ENCODE results near the gene MISP3. TPM values are rescaled to one million over a fixed set of nuclear protein-coding genes. Genes with fewer than 3 reads are reported as not detected.

Gene MISP3
- total RNA-seq, 1 donor from 2014 or later: 0.79 TPM

GRCh38 chr19:14062558-14062855 is 10.1 kb upstream of the MISP3 start:
- H3K36me3 Mint-ChIP-seq (ENCODE audit: low read depth, unreplicated experiment): no peaks in the 10 kb centered on the region
- no peaks in the 10 kb centered on the region for H3K4me1 Mint-ChIP-seq (ENCODE audit: low read depth, unreplicated experiment)
- no peaks in the 10 kb centered on the region for H3K36me3 ChIP-seq (ENCODE audit: insufficient read depth, low read length)
- H4K20me1 ChIP-seq (ENCODE audit: insufficient read depth, low read length): no peaks in the 10 kb centered on the region
- no peak overlapping the region for H3K4me3 Mint-ChIP-seq (ENCODE audit: unreplicated experiment)
- peaks cover 21% of the 10 kb centered on the region for H3K27me3 ChIP-seq (ENCODE audit: insufficient read depth, low read length)
- TF ChIP-seq CTCF (IDR thresholded peaks at IDR 0.05; ENCODE audit: insufficient read depth, low read depth, low read length): no peak
- no peak for TF ChIP-seq EZH2 (IDR thresholded peaks at IDR 0.05; ENCODE audit: insufficient read depth, low read length)
- H3K4me3 ChIP-seq (ENCODE audit: insufficient read depth, low read depth, low read length): no peak overlapping the region
- no peak overlapping the region for H3K4me2 ChIP-seq (ENCODE audit: low read length)
- no peak overlapping the region for H3K27ac ChIP-seq (ENCODE audit: low read depth, low read length)
- DNase-seq (ENCODE audit: low read depth): no peak
- H3K27me3 Mint-ChIP-seq (ENCODE audit: low read depth, unreplicated experiment): peaks cover 29% of the 10 kb centered on the region
- no peaks in the 10 kb centered on the region for H3K79me2 ChIP-seq (ENCODE audit: insufficient read depth, low read length)
- FAIRE-seq: no peak
- H3K4me1 ChIP-seq (ENCODE audit: insufficient read depth, low read length): peaks cover 3% of the 10 kb centered on the region
- H3K9ac ChIP-seq (ENCODE audit: low read length): no peak overlapping the region
- H3K9me3 Mint-ChIP-seq (ENCODE audit: unreplicated experiment): no peaks in the 10 kb centered on the region
- no peaks in the 10 kb centered on the region for H3K9me3 ChIP-seq (ENCODE audit: insufficient read depth, low read depth, low read length)
- H2AFZ ChIP-seq (ENCODE audit: low read depth, low read length): no peak overlapping the region
- no peak overlapping the region for H3K27ac Mint-ChIP-seq (ENCODE audit: unreplicated experiment)

- Histone ChIP-seq H3K9ac (ENCODE audit: low read length) (no peak overlapping the region), H3K79me2 (ENCODE audit: insufficient read depth, low read length) (no peaks in the 10 kb centered on the region), H3K36me3 (ENCODE audit: insufficient read depth, low read length) (no peaks in the 10 kb centered on the region), H3K9me3 (ENCODE audit: insufficient read depth, low read depth, low read length) (no peaks in the 10 kb centered on the region), H3K27me3 (ENCODE audit: insufficient read depth, low read length) (peaks cover 21% of the 10 kb centered on the region), H3K27ac (ENCODE audit: low read depth, low read length) (no peak overlapping the region), H3K4me1 (ENCODE audit: insufficient read depth, low read length) (peaks cover under 1% of the 10 kb centered on the region), H4K20me1 (ENCODE audit: insufficient read depth, low read length) (no peaks in the 10 kb centered on the region), H2AFZ (ENCODE audit: low read depth, low read length) (no peak overlapping the region), H3K4me3 (ENCODE audit: insufficient read depth, low read depth, low read length) (no peak overlapping the region), H3K4me2 (ENCODE audit: low read length) (no peak overlapping the region)
- no peaks in the 10 kb centered on the region for H3K9me3 Mint-ChIP-seq (ENCODE audit: unreplicated experiment)
- DNase-seq (ENCODE audit: low read depth) (no peak), FAIRE-seq (no peak)
- H3K4me1 Mint-ChIP-seq (ENCODE audit: low read depth, unreplicated experiment): no peaks in the 10 kb centered on the region
- H3K27me3 Mint-ChIP-seq (ENCODE audit: low read depth, unreplicated experiment): peaks cover 27% of the 10 kb centered on the region
- TF ChIP-seq CTCF (IDR thresholded peaks at IDR 0.05; ENCODE audit: insufficient read depth, low read depth, low read length) (no peak), EZH2 (IDR thresholded peaks at IDR 0.05; ENCODE audit: insufficient read depth, low read length) (no peak)
- H3K36me3 Mint-ChIP-seq (ENCODE audit: low read depth, unreplicated experiment): no peaks in the 10 kb centered on the region
- H3K27ac Mint-ChIP-seq (ENCODE audit: unreplicated experiment): no peak overlapping the region
- H3K4me3 Mint-ChIP-seq (ENCODE audit: unreplicated experiment): no peak overlapping the region
Observed at GRCh38 chr19:14063105-14063504, 9.5 kb upstream of the MISP3 start.

- H3K27me3 Mint-ChIP-seq (ENCODE audit: low read depth, unreplicated experiment): peaks cover 13% of the 10 kb centered on the region
- no peaks in the 10 kb centered on the region for H3K9me3 ChIP-seq (ENCODE audit: insufficient read depth, low read depth, low read length)
Observed at GRCh38 chr19:14066134-14066533, 6.5 kb upstream of the MISP3 start.

More at GRCh38 chr19:14066134-14066533, 6.5 kb upstream of the MISP3 start:
- no peaks in the 10 kb centered on the region for H3K36me3 ChIP-seq (ENCODE audit: insufficient read depth, low read length)
- no peak for TF ChIP-seq CTCF (IDR thresholded peaks at IDR 0.05; ENCODE audit: insufficient read depth, low read depth, low read length)
- no peak for TF ChIP-seq EZH2 (IDR thresholded peaks at IDR 0.05; ENCODE audit: insufficient read depth, low read length)
- FAIRE-seq: no peak
- no peaks in the 10 kb centered on the region for H3K4me1 ChIP-seq (ENCODE audit: insufficient read depth, low read length)
- H3K4me2 ChIP-seq (ENCODE audit: low read length): no peak overlapping the region
- no peak overlapping the region for H3K9ac ChIP-seq (ENCODE audit: low read length)
- H3K9me3 Mint-ChIP-seq (ENCODE audit: unreplicated experiment): no peaks in the 10 kb centered on the region
- H3K27ac Mint-ChIP-seq (ENCODE audit: unreplicated experiment): no peak overlapping the region
- H3K79me2 ChIP-seq (ENCODE audit: insufficient read depth, low read length): no peaks in the 10 kb centered on the region
- H3K36me3 Mint-ChIP-seq (ENCODE audit: low read depth, unreplicated experiment): no peaks in the 10 kb centered on the region
- no peak overlapping the region for H2AFZ ChIP-seq (ENCODE audit: low read depth, low read length)
- no peaks in the 10 kb centered on the region for H3K4me1 Mint-ChIP-seq (ENCODE audit: low read depth, unreplicated experiment)
- DNase-seq (ENCODE audit: low read depth): no peak
- H3K27ac ChIP-seq (ENCODE audit: low read depth, low read length): no peak overlapping the region
- no peak overlapping the region for H3K4me3 ChIP-seq (ENCODE audit: insufficient read depth, low read depth, low read length)
- H3K4me3 Mint-ChIP-seq (ENCODE audit: unreplicated experiment): no peak overlapping the region
- H3K27me3 ChIP-seq (ENCODE audit: insufficient read depth, low read length): peaks cover 4% of the 10 kb centered on the region
- no peaks in the 10 kb centered on the region for H4K20me1 ChIP-seq (ENCODE audit: insufficient read depth, low read length)
